Aorta (tissue), 5 donors: ENCODE measurements around the gene PEAK1. TPM values are rescaled to one million over a fixed set of nuclear protein-coding genes. Genes with fewer than 3 reads are reported as not detected.

Experiments
- ATAC-seq: fragments of 200-7000 bp; cut with Tn5 transposase; one replicate; pipeline ENCODE4 v1.9.1; 2022; ENCODE audit warnings: moderate library complexity; ENCODE audit not compliant: low FRiP score
- DNase-seq, 2 donors: peaks; one replicate each; pipeline ENCODE4 v3.0.0-alpha.2; 2020
- H3K27ac ChIP-seq, 2 donors: one replicate each; pipeline ENCODE4 v1.5.1; 2013; ENCODE audit warnings: low read length in 2 of 2, mild to moderate bottlenecking in 2 of 2, moderate library complexity in 2 of 2, control low read depth in 1 of 2, inconsistent platforms in 1 of 2, low read depth in 1 of 2
- H3K27me3 ChIP-seq, 2 donors: one replicate each; pipeline ENCODE4 v1.6.1; 2013; ENCODE audit warnings: control low read depth in 1 of 2, low read length in 1 of 2, mild to moderate bottlenecking in 1 of 2, moderate library complexity in 1 of 2; ENCODE audit not compliant: insufficient read depth in 2 of 2, control insufficient read depth in 1 of 2
- H3K36me3 ChIP-seq, 2 donors: one replicate each; pipeline ENCODE4 v1.6.1; 2013; ENCODE audit warnings: control low read depth in 1 of 2, low read length in 1 of 2, mild to moderate bottlenecking in 1 of 2; ENCODE audit not compliant: insufficient read depth in 2 of 2, control insufficient read depth in 1 of 2
- H3K4me1 ChIP-seq, 2 donors: one replicate each; pipeline ENCODE4 v1.6.1; 2013; ENCODE audit warnings: low read length in 2 of 2, control low read depth in 1 of 2, mild to moderate bottlenecking in 1 of 2, moderate library complexity in 1 of 2; ENCODE audit not compliant: insufficient read depth in 2 of 2, control insufficient read depth in 1 of 2
- H3K4me3 ChIP-seq, 2 donors: one replicate each; pipeline ENCODE4 v1.5.1; 2013; ENCODE audit warnings: low read length in 2 of 2, control low read depth in 1 of 2, mild to moderate bottlenecking in 1 of 2
- H3K9me3 ChIP-seq: one replicate; pipeline ENCODE4 v1.6.1; 2013; ENCODE audit warnings: mild to moderate bottlenecking, low read length; ENCODE audit not compliant: control insufficient read depth
- WGBS, 2 donors: extraction: QIAGEN DNeasy Blood & Tissue Kit; methylation state at CpG; one replicate each; pipeline ENCODE4 v1.1.7; 2013; 5-methylcytosine and 5-hydroxymethylcytosine counted together
- intact Hi-C, 2 donors: fragments of 100-400 bp; cut with DNase I; formaldehyde crosslinking; loops; one replicate each; pipeline versions ENCODE4 v1.14.2 to v1.15.0; 2022
- polyA plus RNA-seq, 2 donors: library from polyadenylated mRNA; stranded (reverse); fragments of 200-250 nt; gene quantifications; one replicate each; pipeline ENCODE4 v1.2.3, GENCODE V29; 2013
- total RNA-seq, 2 donors: library from RNA; stranded (reverse); fragmentation: NEBNext Ultra II Directional; extraction: Animal tissue kit (Norgen Biotek cat#: 25700); gene quantifications; one replicate each; pipeline ENCODE4 v1.2.1, GENCODE V29; 2021
- donor health status: healthy with polysubstance abuse.
- donor health status: Bipolar disorder and iron deficiency.
- donor health status: DM: no; HTN: no; CAD: no.
- donor health status: DM: no; HTN: no; CAD: no.
- donor health status: DM: yes; HTN: yes; CAD: no.

PEAK1 gene
- total and polyA plus RNA-seq, 4 donors = 8.0 to 105 (median 53.4) TPM

- WGBS, 2 donors = 5 to 6% methylated on average over 2 of the region's 2 CpGs
- intact Hi-C loops = no loop called here
- Histone ChIP-seq H3K36me3 (no peaks in the 10 kb centered on the region), H3K27ac (no peak overlapping the region), H3K27me3 (no peaks in the 10 kb centered on the region), H3K4me1 (no peaks in the 10 kb centered on the region), H3K9me3 (no peaks in the 10 kb centered on the region), H3K4me3 (no peak overlapping the region)
- no peak for ATAC-seq
- DNase-seq = no peak
Observed at GRCh38 chr15:77327168-77327567, 92.7 kb downstream of the PEAK1 start.

GRCh38 chr15:77326366-77326765 is 93.5 kb downstream of the PEAK1 start:
- no peak overlapping the region for H3K27ac ChIP-seq
- H3K9me3 ChIP-seq = no peaks in the 10 kb centered on the region
- H3K27me3 ChIP-seq = no peaks in the 10 kb centered on the region
- intact Hi-C loops = no loop called here
- no peaks in the 10 kb centered on the region for H3K36me3 ChIP-seq
- ATAC-seq (no peak), DNase-seq (no peak)
- H3K4me3 ChIP-seq = no peak overlapping the region
- no peaks in the 10 kb centered on the region for H3K4me1 ChIP-seq
- 10% methylated on average over 2 of the region's 2 CpGs for WGBS, 2 donors

- no peaks in the 10 kb centered on the region for H3K36me3 ChIP-seq
- intact Hi-C loops = no loop called here
- 8 to 21% methylated on average over 1 of the region's 1 CpG for WGBS, 2 donors
- no peak overlapping the region for H3K4me3 ChIP-seq
- no peaks in the 10 kb centered on the region for H3K4me1 ChIP-seq
- no peaks in the 10 kb centered on the region for H3K9me3 ChIP-seq
- no peak for DNase-seq
- H3K27me3 ChIP-seq = no peaks in the 10 kb centered on the region
- no peak overlapping the region for H3K27ac ChIP-seq
- ATAC-seq = no peak
Observed at GRCh38 chr15:77312523-77312922, 107.4 kb downstream of the PEAK1 start.

- no peak overlapping the region for H3K4me3 ChIP-seq
- no peaks in the 10 kb centered on the region for H3K9me3 ChIP-seq
- no peaks in the 10 kb centered on the region for H3K27me3 ChIP-seq
- ATAC-seq = no peak
- 87 to 89% methylated on average over 8 of the region's 8 CpGs for WGBS, 2 donors
- H3K4me1 ChIP-seq = no peaks in the 10 kb centered on the region
- DNase-seq = no peak
- H3K27ac ChIP-seq = no peak overlapping the region
- no peaks in the 10 kb centered on the region for H3K36me3 ChIP-seq
- intact Hi-C loops = no loop called here
Observed at GRCh38 chr15:77311618-77312398, 108.1 kb downstream of the PEAK1 start.

GRCh38 chr15:77311020-77311419 is 108.9 kb downstream of the PEAK1 start:
- ATAC-seq = no peak
- Histone ChIP-seq H3K27me3 (no peaks in the 10 kb centered on the region), H3K36me3 (no peaks in the 10 kb centered on the region), H3K27ac (no peak overlapping the region), H3K9me3 (no peaks in the 10 kb centered on the region), H3K4me1 (no peaks in the 10 kb centered on the region), H3K4me3 (no peak overlapping the region)
- no peak for DNase-seq
- intact Hi-C loops = no loop called here
- WGBS, 2 donors = 96 to 98% methylated on average over 4 of the region's 4 CpGs

- Histone ChIP-seq H3K36me3 (no peaks in the 10 kb centered on the region), H3K4me1 (no peaks in the 10 kb centered on the region), H3K9me3 (no peaks in the 10 kb centered on the region), H3K27ac (no peak overlapping the region), H3K27me3 (no peaks in the 10 kb centered on the region), H3K4me3 (no peak overlapping the region)
- intact Hi-C loops = no loop called here
- ATAC-seq (no peak), DNase-seq (no peak)
Observed at GRCh38 chr15:77309392-77309791, 110.5 kb downstream of the PEAK1 start.

GRCh38 chr15:77305953-77306352 is 114.0 kb downstream of the PEAK1 start:
- Histone ChIP-seq H3K9me3 (no peaks in the 10 kb centered on the region), H3K4me3 (no peak overlapping the region), H3K27me3 (no peaks in the 10 kb centered on the region), H3K36me3 (no peaks in the 10 kb centered on the region), H3K4me1 (no peaks in the 10 kb centered on the region), H3K27ac (no peak overlapping the region)
- WGBS, 2 donors = 76 to 83% methylated on average over 2 of the region's 2 CpGs
- DNase-seq (no peak), ATAC-seq (no peak)
- intact Hi-C loops = no loop called here

GRCh38 chr15:77296773-77297337 is 123.0 kb downstream of the PEAK1 start:
- no peak for ATAC-seq
- whole genome bisulfite sequencing, 2 donors = 48 to 60% methylated on average over 2 of the region's 2 CpGs

GRCh38 chr15:77295446-77295845 is 124.5 kb downstream of the PEAK1 start:
- no peaks in the 10 kb centered on the region for H3K9me3 ChIP-seq
- H3K27ac ChIP-seq = no peak overlapping the region
- WGBS, 2 donors = 89 to 90% methylated on average over 2 of the region's 2 CpGs
- H3K4me1 ChIP-seq = no peaks in the 10 kb centered on the region
- intact Hi-C loops = no loop called here
- no peak for ATAC-seq
- no peak overlapping the region for H3K4me3 ChIP-seq
- no peak for DNase-seq
- no peaks in the 10 kb centered on the region for H3K27me3 ChIP-seq
- peaks cover 0 to 1% of the 10 kb centered on the region in 2 donors for H3K36me3 ChIP-seq

More at GRCh38 chr15:77296773-77297337, 123.0 kb downstream of the PEAK1 start:
- Histone ChIP-seq H3K27me3 (no peaks in the 10 kb centered on the region), H3K4me3 (no peak overlapping the region), H3K36me3 (peaks cover 0 to 1% of the 10 kb centered on the region in 2 donors), H3K4me1 (no peaks in the 10 kb centered on the region), H3K27ac (no peak overlapping the region), H3K9me3 (no peaks in the 10 kb centered on the region)
- no peak for DNase-seq
- intact Hi-C loops = no loop called here
